G401.6 (cell line): Measurements from ENCODE around the gene C6orf89.
A peak's percentile ranks its signal among the peaks of the same experiment; 100 is the strongest.

Experiments used
- FAIRE-seq: peaks from 2 replicates; lab custom pipeline; 2012; peaks lifted over from hg19 to GRCh38; lab: Jason Lieb, UNC

The C6orf89 gene, protein sequence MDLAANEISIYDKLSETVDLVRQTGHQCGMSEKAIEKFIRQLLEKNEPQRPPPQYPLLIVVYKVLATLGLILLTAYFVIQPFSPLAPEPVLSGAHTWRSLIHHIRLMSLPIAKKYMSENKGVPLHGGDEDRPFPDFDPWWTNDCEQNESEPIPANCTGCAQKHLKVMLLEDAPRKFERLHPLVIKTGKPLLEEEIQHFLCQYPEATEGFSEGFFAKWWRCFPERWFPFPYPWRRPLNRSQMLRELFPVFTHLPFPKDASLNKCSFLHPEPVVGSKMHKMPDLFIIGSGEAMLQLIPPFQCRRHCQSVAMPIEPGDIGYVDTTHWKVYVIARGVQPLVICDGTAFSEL

DNA sequence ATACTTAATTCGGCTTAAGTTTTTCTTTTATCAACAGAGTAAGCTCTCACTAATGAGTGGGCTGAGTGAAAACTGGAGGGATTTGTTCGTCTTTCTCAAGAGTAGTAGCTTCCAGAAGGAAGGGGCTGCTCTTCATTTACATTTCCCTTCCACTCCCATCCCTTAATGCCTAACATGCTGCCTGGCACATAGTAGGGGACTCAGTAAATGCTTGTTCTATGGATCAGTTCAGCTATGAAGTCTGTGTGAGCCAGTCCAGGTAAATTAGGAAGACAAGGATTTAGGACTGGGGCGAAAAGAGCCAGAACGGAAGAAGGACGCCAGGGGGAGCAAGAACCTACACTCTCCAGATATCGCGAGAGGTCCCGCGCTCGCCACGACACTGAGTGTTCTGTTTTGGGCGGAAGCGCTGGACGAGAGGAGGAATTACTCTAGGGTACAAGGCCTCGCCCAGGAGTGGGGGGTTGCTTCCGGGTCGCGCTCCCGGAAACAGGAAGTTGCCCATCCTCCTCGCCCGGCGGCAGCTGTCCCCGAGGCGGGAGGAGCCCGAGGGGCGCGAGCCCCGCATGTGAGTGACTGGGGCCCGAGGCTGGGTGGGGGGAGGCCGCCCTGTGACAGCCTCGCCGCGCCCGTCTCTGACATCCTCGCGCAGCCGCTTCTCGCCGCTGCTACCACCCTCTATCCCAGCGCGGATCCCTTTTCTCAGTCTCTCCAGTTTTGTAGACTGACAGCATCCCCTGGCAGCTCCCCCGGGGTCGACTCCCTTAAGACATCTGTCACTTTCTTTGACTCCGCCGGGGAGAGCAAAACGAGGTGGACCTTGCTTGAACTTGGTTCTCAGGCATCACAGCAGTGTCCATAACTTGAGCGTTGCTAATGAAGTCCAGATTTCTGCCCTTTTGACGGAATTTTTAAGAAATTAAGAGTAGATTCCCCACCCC is at the start of gene C6orf89:
C6orf89 (plus strand) TSS at position 492 of the 941 bp plus-strand sequence. CDS start 13,493 bp downstream, outside the sequence.
- peak; percentile 96 for FAIRE-seq

DNA sequence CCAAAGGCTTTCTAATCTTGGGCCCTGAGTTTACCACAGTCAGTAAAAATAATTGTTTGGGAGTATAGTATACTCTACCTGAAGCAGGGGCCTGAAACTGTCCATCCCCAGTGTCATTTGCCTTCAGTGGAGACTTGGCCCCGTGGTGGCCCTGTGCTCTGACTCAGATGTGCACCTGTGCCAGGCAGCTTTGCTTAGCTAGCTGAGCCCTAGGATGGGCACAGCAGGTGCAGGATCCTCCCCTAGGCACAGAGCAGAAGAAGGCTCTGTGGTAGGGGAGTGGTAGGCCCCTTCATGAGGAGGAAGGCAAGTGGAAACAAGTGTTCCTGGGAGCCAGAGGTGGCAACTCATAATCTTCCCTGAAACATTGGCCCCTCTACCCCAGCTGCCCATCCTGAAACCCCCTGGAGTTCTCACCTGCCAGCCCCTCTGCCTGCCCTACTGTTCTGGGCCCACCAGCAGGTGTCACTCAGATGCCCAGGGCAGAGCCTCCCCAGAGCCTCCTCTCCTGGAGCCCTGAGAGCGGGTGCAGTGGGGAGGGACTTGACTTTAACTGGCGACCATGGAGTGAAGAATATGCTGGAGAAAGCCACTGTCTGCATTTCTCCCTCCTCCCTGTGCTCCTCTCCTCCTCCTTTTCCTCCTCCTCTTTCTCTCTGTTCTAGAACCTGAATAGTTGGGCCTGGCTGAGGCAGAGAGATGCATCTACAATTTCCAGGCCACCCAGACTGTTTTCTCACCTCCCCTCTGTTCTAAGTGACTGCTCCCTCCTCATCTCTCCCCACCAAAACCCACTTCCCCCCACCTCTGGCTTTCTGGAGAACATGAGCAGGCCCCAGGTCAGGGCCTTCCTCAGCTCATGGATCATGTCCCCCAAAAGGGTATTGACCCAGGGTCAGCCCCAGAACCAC is 49.4 kb upstream of the C6orf89 start:
- no peak for FAIRE-seq

DNA sequence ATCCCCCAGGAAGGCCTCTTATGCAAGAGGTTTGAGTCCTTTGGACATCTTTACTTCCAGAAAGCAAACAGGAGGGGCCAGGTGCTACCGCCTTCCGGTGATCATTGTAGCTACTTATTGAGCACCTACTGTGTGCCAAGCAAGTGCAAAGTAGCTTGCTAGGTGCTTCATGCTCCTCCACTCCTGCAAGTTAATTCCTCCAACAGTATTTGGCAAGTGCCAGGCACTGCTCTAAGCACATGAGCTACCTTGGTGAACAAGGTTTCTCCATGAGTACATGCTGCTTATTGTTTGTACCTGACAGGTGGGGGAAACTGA is 48.8 kb upstream of the C6orf89 start:
- FAIRE-seq, result no peak

DNA sequence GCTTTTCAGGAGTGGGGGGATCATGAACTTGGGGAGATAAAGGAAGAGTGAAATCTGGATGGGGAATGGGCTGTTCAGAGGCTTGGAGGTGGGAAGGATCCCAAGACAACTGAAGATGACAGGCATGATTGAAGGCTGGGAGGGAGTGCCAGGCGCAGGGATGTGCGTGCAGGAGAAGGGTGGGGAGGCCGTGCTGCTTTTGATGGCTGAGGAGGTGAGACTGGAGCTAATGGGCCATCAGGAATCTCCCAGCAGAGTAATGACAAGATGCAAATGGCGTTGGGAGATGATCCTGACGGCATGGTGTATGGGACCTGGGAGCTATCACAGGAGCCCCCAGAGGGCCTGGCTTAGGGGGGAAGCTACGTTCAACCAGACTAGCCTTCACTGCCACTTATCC is 48.1 kb upstream of the C6orf89 start:
- FAIRE-seq, result no peak

DNA sequence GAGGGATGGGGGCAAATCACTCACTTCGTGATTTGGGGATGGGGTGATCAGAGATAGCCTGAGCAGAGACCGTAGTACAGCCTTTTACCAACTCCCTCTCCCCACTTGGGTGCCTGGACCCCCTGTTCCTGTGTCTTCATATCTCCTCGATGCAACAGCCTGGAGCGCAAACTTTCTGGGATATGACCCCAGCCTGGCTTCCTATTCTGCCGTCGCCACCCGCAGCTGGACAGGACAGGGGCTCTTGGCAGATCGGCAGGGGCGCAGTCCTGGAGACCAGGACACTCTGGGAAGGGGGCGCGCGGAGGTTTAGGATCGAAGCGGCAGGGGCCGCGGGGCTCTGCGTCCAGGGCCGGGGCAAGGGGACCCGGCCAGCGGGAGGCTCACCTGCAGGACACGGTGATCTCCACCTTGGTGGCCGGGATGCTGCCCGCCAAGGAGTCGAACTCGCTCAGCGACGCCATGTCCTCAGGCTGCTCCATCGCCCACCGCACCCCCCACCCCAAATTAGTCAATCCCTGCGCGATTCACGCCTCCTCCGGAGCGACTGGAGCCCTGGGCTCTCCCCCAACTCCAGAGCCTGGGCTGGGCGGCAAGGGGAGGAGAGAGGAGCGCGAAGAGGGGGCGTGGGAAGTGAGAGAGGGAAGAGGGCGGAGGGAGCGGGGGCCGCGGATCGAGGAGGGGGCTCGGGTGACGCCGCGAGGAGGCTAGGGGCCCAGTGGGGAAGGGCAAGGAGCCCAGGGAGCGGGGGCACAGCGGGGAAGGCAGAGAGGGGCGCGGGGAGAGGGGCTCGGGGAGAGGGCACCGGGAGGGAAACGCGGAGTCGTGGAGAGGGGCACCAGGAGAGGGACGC is 46.6 kb upstream of the C6orf89 start, which contains the start of gene CPNE5:
CPNE5 (minus strand) TSS at position 549 of the 853 bp plus-strand sequence; CDS start at position 482, 67 bp downstream.
- FAIRE-seq, result no peak

DNA sequence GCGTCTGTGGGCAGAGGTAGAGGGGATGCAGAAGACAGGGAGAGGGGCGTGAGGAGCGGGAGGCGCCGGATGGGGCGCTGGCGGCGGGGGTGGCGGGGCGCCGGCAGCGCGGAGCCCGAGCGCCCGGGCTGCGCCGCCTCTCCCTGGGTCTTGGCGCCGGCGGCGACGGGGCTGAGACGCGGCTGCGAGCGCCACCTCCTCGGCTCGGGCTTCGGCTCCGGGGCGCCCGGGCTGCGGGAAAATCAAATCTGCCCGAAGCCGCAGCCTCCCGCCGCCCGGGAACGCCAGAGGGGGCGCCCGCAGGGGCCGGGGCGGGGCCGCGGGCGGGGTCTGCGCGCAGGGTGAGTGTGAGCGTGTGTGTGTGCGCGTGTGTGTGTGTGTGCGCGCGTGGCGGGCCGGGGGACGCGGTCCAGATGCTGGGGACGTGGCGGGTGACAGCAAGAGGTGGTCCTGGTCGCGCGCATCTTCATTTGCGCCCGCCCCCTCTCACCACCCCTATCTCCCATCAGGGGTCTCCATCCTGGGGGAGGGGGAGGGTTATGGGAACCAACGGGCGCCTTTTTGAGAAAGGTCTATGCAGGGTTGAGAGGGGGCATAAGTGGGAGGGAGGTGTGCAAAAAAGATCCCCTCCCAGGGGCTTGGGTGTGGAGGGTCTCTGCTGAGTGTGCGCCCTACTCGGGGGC is 45.9 kb upstream of the C6orf89 start:
- FAIRE-seq, result no peak

DNA sequence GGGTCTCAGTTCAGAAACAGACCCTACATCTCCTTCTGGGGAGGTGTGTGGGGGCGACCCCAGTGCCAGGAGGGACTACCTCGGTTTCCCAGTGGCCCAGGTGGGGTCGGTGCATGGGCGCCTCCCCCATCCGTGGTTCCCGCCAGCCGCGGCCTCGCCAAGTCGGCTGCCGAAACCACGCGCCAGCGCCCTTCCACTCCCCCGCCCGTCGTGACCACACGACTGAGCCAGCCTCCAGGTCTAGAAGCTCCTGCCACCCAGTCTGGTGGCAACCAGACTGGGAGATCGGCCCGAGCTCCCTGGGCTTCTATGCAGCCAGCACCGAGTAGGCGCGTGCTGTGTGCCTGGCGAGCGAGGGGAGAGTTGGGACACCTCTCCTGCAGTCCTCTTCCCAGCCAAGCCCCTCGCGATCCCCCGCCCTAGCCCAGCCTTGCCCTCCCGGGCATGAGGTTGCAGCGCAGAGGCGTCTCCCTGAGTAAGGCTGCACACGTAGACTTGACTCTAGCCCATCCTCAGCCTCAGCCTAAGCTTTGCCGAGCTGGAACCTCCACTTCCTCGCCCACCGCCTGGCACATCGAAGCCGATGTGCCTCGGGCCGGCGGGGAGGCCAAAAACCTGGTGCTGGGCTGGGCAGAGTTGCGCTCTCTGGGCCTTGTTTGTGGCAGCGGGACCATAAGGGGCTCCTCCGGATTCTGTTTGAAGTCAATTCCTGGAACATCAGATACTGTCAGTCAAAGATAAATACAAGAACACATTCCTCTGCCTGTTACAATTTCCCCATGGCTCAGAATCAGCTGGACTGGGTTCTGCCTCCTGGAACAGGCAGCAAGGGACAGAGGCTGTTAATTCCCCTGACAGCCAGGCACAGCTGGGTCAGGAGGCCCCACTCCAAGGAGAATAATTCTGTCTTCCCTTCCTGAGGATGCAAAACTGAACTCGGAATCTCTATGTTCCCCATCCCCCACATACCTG is 45.0 kb upstream of the C6orf89 start:
- no peak for FAIRE-seq

DNA sequence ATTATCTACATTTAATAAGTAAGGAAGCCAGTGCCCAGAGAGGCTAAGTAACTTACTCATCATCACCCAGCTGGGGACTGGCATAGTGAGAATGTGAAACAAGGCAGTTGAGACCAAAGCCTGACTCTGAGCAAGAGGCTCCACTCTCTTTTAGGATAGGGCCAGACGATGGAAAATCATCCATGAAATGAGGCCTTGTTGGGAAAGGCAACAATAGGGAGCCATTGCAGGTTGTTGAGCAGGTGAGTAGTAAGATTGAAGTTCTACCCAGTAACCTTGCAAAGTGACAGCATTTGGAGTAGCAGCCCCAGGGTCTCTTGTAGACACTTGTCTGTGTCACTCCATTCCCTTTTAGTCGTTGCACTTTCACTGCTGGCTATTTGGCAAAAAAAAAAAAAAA is 44.0 kb upstream of the C6orf89 start:
- no peak for FAIRE-seq

DNA sequence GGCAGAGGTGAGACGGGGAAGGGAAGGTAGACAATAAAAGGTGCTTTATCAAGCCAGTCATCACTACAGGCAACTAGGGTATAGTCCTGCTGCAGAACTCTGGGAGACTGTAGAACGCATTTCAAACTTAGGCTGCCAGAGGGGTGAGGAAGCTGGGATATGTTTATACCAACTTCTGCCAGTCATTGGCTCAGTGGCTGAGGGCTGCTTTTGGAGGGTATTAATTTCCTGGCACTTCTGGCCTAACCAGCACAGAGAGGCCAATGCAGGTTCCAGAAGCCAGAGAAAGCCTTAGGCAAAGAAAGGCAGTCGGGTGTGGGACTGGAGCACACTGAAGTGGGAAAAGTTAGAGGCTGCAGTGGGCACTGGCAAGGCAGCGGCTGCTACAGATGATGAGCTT is 42.6 kb upstream of the C6orf89 start:
- no peak for FAIRE-seq

DNA sequence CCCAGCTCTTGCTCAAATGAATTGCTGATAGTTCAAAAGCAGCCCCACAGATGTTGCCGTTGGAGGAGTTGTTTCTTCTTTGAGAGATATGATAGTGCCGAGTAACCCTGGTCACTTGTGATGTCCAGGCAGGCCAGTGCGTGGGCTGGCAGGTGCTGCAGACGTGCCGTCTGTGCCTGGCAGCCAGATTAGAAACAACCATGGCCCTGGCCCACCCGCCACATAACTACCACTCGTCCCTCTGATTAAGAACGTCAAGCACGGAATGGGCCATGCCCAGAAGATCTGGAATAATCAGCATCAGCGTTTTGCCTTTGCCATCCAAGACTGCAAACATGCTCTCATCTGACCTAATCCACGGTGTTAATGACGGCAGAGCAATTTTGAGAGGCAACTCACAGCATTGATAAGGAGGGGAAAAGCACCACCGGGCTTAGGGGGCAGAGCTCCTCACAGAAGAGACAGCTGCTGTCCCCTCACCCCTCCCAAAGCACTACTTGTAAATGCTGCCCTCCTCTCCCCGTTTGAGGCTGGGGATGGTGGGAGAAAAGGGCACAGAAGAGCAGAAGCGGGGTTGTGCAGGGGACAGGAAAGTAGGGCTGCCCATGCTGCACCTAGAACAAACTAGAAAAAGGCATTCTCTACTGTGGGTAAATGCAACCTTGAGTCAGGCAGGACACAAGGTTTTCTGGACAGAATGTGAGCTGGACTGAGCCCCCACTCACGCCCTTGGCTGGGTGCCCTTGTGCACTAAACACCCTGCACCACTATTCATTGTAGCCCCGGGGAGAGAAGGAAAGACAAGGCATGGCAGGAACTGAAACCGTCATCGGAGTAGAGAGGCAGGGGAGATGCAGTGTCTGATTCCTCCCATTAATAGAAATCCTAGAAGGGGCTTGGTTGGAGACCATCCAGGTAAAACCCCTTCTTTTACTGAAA is 41.3 kb upstream of the C6orf89 start:
- no peak for FAIRE-seq

DNA sequence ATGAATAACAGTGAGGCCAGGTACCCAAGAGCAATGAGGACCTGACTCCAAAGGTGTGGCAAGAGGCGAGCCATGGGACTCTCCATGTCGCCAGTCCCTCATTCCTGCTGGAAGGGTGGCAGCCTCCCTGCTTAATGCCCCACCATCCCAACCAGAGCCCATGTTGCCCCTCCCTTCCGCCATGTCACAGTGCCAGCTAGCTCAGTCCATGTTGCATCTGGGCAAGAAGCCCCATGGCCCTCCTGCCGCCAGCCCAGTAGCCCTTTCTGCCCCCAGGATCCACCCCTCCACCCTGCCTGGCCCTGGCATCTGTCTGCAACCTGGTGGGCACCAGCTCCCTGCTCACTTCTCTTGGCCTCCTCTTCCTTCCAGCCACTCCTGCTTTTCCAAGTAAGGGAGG is 40.5 kb upstream of the C6orf89 start:
- FAIRE-seq, result no peak

DNA sequence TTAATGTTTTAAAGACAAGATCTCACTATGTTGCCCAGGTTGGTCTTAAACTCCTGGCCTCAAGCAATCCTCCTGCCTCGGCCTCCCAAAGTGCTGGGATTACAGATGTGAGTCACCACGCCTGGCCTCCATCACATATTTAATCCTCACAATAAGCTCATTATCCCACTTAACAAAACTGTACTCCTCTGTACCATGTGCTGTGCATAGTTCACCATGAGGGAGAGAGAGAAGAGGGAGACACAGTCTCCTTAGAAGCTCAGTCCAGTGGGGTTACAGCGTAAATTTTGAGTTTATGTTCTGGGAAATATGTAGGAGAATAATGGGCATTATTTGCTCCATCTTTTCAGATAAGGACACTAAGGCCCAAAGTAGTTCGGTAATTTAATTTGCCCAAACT is 38.6 kb upstream of the C6orf89 start:
- FAIRE-seq, result no peak

DNA sequence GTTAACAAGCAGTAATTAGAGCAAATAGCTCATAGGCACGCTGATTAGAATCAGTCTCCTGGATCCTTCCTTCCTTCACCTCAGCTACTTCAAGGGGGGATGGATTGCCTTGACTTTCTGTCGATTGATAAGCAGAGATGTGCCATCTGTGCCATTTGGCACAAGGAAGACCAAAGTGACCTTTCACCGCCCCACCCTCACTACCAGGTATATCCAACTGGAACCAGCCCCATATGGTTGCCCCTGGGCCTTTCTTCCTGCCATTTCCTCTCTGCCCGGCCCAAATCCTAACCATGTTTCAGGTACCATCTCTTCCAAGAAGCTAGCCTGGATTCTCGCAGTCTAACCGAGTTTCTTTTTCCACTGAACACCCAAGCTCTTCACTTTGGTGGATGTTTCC is 37.8 kb upstream of the C6orf89 start:
- no peak for FAIRE-seq

DNA sequence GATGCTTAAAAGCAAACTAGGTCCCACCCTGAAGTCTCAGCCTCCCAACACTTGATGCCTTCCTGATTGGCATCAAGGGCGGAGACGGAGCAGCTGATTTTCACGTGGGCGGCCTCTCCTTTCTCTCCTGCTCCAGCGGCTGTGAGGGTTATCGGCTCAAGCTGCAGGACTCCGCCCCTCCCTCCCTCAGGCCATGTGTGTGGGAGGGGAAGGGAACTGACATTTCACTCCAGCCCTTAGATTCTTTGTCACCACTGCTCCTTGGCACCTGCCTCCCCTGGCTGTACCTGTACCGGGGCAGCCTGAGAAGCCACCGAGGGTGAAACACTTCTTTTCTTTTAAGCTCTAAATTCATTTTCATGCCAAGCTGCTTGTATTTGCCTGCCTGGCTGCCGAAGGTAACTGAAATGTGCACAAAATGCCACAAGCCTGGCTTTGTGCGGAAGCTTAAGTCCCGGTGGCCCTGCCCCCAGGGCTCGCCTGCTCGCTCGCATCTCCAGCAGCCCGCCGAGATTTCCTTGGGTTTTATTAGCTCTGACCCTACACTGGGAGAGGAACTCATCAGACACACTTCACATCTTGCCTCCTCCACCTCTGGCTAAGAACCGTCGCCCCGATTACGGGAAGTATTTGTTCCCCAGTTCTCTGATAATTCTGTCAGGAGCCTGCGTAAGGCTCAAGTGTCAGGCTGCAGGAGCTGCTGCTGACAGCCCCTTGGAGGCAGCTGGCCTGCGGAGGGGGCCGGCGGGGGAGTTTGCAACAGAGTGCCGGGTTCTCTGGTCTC is 36.9 kb upstream of the C6orf89 start:
- no peak for FAIRE-seq

DNA sequence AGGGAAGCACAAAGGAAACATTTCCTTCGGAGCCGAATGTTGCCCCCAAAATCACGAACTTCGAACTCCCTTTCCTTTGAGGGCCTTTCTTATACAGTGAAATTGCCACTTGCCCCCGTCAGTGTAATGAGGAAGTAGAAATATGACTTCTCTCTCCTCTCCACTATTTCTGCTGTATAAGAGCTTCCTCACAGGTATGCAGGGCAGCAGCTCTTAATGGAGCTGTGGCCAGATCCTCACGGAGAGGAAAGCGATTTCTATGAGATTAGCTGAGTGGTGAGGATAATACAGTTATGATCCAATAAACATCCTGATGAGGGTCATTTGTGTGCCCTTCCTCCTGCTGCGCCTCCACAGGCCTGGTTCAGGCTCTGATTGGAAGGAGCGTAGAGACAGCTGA is 35.7 kb upstream of the C6orf89 start:
- no peak for FAIRE-seq

DNA sequence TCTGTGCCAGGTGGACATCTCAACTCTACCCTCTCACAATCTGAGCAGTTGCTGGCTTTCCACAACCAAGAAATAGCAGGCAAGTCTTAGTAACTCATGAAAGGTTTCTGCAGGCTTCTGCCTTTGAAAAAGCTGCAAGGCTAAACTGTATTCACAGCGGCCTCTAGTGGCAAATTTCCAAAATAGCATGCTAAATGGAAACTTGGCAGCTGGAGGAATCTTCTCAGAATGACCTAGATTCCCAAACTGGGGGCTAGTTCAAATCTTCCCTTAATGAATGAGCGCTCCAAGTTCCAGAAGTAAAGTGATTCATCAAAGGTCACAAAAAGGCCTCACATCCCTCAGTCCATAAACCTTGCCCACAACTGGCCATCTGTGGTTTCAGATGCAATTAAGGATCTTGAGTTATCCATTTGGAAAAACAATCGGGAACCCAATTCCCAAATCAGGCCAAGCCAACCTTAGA is 34.6 kb upstream of the C6orf89 start:
- peak; percentile 78 for FAIRE-seq

DNA sequence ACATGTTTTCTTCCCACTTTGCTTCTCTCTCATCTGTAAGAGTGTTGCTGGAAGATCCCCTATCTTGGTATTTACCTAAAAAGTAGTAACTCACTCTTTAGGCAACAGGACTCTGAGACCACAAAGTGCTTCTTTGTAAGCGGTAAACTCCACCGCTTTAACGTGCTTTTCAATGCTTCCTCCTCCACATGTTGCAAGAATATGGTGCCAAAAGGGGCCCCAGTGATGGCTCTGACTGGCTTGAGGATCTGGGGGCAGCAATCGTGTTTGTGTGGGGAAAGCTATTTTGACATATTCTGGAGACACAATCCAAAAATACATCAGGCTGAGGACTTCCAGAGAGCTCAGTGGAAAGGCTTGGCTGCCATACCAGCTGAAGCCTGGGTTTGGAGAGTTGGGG is 34.1 kb upstream of the C6orf89 start:
- FAIRE-seq, result no peak
